ENCODE measurements around the gene HIPK2. TPM values are rescaled to one million over a fixed set of nuclear protein-coding genes. Genes with fewer than 3 reads are reported as not detected.

The HIPK2 gene
- total RNA-seq, 1 experiment from 2014 or later, result 64.3 TPM

DNA sequence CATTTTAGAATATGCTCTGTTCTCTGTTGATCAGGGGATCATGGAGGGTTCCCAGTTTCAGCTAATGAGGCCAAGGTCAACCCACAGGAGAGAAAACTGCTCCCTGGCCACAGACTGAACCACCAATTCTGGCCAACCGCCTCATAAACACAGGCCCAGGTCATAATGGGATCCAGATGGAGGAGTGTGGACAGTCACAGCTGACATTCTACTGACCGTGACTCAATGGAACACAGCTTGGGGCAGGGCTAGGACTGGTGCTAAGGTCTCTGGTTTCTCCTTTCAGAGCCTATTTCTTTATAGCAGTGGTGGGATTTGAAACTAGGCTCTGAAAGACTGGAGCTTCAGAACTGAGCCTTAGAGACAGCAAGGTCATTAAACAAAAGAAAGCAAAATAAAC is 68.3 kb downstream of the HIPK2 start:
- intact Hi-C loops (cut with micrococcal nuclease), result no loop called here
- no peak overlapping the region for H3K4me3 Mint-ChIP-seq (ENCODE audit: unreplicated experiment)

GRCh38 chr7:139708541-139708940 is 69.3 kb downstream of the HIPK2 start:
- TF ChIP-seq, protein P1, sequence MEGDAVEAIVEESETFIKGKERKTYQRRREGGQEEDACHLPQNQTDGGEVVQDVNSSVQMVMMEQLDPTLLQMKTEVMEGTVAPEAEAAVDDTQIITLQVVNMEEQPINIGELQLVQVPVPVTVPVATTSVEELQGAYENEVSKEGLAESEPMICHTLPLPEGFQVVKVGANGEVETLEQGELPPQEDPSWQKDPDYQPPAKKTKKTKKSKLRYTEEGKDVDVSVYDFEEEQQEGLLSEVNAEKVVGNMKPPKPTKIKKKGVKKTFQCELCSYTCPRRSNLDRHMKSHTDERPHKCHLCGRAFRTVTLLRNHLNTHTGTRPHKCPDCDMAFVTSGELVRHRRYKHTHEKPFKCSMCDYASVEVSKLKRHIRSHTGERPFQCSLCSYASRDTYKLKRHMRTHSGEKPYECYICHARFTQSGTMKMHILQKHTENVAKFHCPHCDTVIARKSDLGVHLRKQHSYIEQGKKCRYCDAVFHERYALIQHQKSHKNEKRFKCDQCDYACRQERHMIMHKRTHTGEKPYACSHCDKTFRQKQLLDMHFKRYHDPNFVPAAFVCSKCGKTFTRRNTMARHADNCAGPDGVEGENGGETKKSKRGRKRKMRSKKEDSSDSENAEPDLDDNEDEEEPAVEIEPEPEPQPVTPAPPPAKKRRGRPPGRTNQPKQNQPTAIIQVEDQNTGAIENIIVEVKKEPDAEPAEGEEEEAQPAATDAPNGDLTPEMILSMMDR (IDR thresholded peaks at IDR 0.05; ENCODE audit: unreplicated experiment), result no peak
- H3K9me3 Mint-ChIP-seq (ENCODE audit: unreplicated experiment), result no peaks in the 10 kb centered on the region
- intact Hi-C loops (cut with micrococcal nuclease), result no loop called here
- no peaks in the 10 kb centered on the region for H3K27me3 Mint-ChIP-seq (ENCODE audit: insufficient read depth, unreplicated experiment)
- ChIA-PET CTCF (interaction anchor here (0.6 to 1.4 kb wide), 7 partner anchors 13 to 166 kb away, joined by 3 to 6 read pairs (median 3); no protein-coding TSS in a partner anchor), POLR2A (interaction anchor here (0.6 to 1.0 kb wide), 3 partner anchors 17 to 73 kb away, joined by 3 to 4 read pairs (median 4); no protein-coding TSS in a partner anchor)
- H3K4me3 Mint-ChIP-seq (ENCODE audit: unreplicated experiment), result no peak overlapping the region
- H3K4me1 Mint-ChIP-seq (ENCODE audit: insufficient read depth, unreplicated experiment), result peaks cover 27% of the 10 kb centered on the region
- H3K27ac Mint-ChIP-seq (ENCODE audit: low read depth, unreplicated experiment), result no peak overlapping the region
- BruUV-seq (replicated peaks), result no TSS peak
- H3K36me3 Mint-ChIP-seq (ENCODE audit: insufficient read depth, unreplicated experiment), result peaks cover 93% of the 10 kb centered on the region
- no peak for DNase-seq (ENCODE audit: unreplicated experiment)

More for the DNA sequence above, 68.3 kb downstream of the HIPK2 start:
- no peaks in the 10 kb centered on the region for H3K9me3 Mint-ChIP-seq (ENCODE audit: unreplicated experiment)
- no peak for DNase-seq (ENCODE audit: unreplicated experiment)
- ChIA-PET POLR2A (interaction anchor here (1.0 kb wide), 1 partner anchor 9 kb away, joined by 4 read pairs; no protein-coding TSS in a partner anchor), CTCF (interaction anchor here (0.6 to 1.4 kb wide), 3 partner anchors 15 to 105 kb away, joined by 3 to 6 read pairs (median 3); no protein-coding TSS in a partner anchor)
- peaks cover 17% of the 10 kb centered on the region for H3K4me1 Mint-ChIP-seq (ENCODE audit: insufficient read depth, unreplicated experiment)
- BruUV-seq (replicated peaks), result no TSS peak
- peaks cover 94% of the 10 kb centered on the region for H3K36me3 Mint-ChIP-seq (ENCODE audit: insufficient read depth, unreplicated experiment)
- TF ChIP-seq, protein P1 (IDR thresholded peaks at IDR 0.05; ENCODE audit: unreplicated experiment), result no peak
- peak overlapping the region; percentile 31 for H3K27ac Mint-ChIP-seq (ENCODE audit: low read depth, unreplicated experiment)
- no peaks in the 10 kb centered on the region for H3K27me3 Mint-ChIP-seq (ENCODE audit: insufficient read depth, unreplicated experiment)

- H3K9me3 Mint-ChIP-seq (ENCODE audit: unreplicated experiment), result no peaks in the 10 kb centered on the region
- intact Hi-C loops (cut with micrococcal nuclease), result no loop called here
- no TSS peak for BruUV-seq (replicated peaks)
- H3K4me1 Mint-ChIP-seq (ENCODE audit: insufficient read depth, unreplicated experiment), result peaks cover 21% of the 10 kb centered on the region
- POLR2A ChIA-PET, result interaction anchor here (0.7 kb wide), 1 partner anchor 985 kb away, joined by 3 read pairs; no protein-coding TSS in a partner anchor
- H3K27me3 Mint-ChIP-seq (ENCODE audit: insufficient read depth, unreplicated experiment), result no peaks in the 10 kb centered on the region
- no peak overlapping the region for H3K27ac Mint-ChIP-seq (ENCODE audit: low read depth, unreplicated experiment)
- CTCF ChIA-PET, result no interaction called here
- H3K4me3 Mint-ChIP-seq (ENCODE audit: unreplicated experiment), result no peak overlapping the region
- peaks cover 84% of the 10 kb centered on the region for H3K36me3 Mint-ChIP-seq (ENCODE audit: insufficient read depth, unreplicated experiment)
- DNase-seq (ENCODE audit: unreplicated experiment), result no peak
- TF ChIP-seq, protein P1 (IDR thresholded peaks at IDR 0.05; ENCODE audit: unreplicated experiment), result no peak
Measured at GRCh38 chr7:139706837-139707236, 71.0 kb downstream of the HIPK2 start.

GRCh38 chr7:139704308-139704879 is 73.4 kb downstream of the HIPK2 start:
- no peaks in the 10 kb centered on the region for H3K9me3 Mint-ChIP-seq (ENCODE audit: unreplicated experiment)
- CTCF ChIA-PET, result interaction anchor here (0.8 kb wide), 1 partner anchor 11 kb away, joined by 5 read pairs; no protein-coding TSS in a partner anchor
- no TSS peak for BruUV-seq (replicated peaks)

More at GRCh38 chr7:139704308-139704879, 73.4 kb downstream of the HIPK2 start:
- peaks cover 84% of the 10 kb centered on the region for H3K36me3 Mint-ChIP-seq (ENCODE audit: insufficient read depth, unreplicated experiment)
- intact Hi-C loops (cut with micrococcal nuclease), result no loop called here
- no peak overlapping the region for H3K4me3 Mint-ChIP-seq (ENCODE audit: unreplicated experiment)
- H3K27ac Mint-ChIP-seq (ENCODE audit: low read depth, unreplicated experiment), result peak overlapping the region; percentile 88
- DNase-seq (ENCODE audit: unreplicated experiment), result no peak
- TF ChIP-seq, protein P1 (IDR thresholded peaks at IDR 0.05; ENCODE audit: unreplicated experiment), result no peak
- POLR2A ChIA-PET, result interaction anchor here (0.7 kb wide), 1 partner anchor 47 kb away, joined by 4 read pairs; no protein-coding TSS in a partner anchor
- H3K27me3 Mint-ChIP-seq (ENCODE audit: insufficient read depth, unreplicated experiment), result no peaks in the 10 kb centered on the region
- peaks cover 21% of the 10 kb centered on the region for H3K4me1 Mint-ChIP-seq (ENCODE audit: insufficient read depth, unreplicated experiment)
